HG02852 (cell line): ENCODE measurements around the gene PBX4.

ENCODE experiments used
- ATAC-seq: cut with Tn5 transposase; IDR thresholded peaks from one replicate; pipeline ENCODE4 v1.9.1; 2021; ENCODE audit warnings: mild to moderate bottlenecking, moderate library complexity; ENCODE audit not compliant: unreplicated experiment

The PBX4 gene

GRCh38 chr19:19527674-19528625 lies 90.5 kb downstream of the PBX4 start:
- ATAC-seq, result no peak

GRCh38 chr19:19527371-19527656 lies 91.2 kb downstream of the PBX4 start:
- ATAC-seq, result no peak

GRCh38 chr19:19526581-19527370 lies 91.7 kb downstream of the PBX4 start:
- no peak for ATAC-seq

GRCh38 chr19:19525611-19526380 lies 92.7 kb downstream of the PBX4 start:
- ATAC-seq, result no peak

- no peak for ATAC-seq
Measured at GRCh38 chr19:19524053-19524452, 94.4 kb downstream of the PBX4 start.

- no peak for ATAC-seq
Measured at GRCh38 chr19:19523177-19523576, 95.3 kb downstream of the PBX4 start.

- no peak for ATAC-seq
Measured at GRCh38 chr19:19520989-19521388, 97.5 kb downstream of the PBX4 start.

- no peak for ATAC-seq
Measured at GRCh38 chr19:19517235-19517619, 101.3 kb downstream of the PBX4 start.

- ATAC-seq, result peak; percentile 89
Measured at GRCh38 chr19:19515642-19516519, 102.6 kb downstream of the PBX4 start, which contains the start of gene NDUFA13. NDUFA13 (plus strand) TSS chr19:19516225; CDS start chr19:19516239, 14 bp downstream.

GRCh38 chr19:19514881-19515641 lies 103.4 kb downstream of the PBX4 start, which contains the start of gene TSSK6:
TSSK6 (minus strand) TSS chr19:19515548; CDS start chr19:19515427, 121 bp downstream.
- ATAC-seq, result no peak

GRCh38 chr19:19514215-19514657 lies 104.3 kb downstream of the PBX4 start:
- ATAC-seq, result no peak

GRCh38 chr19:19513682-19514081 lies 104.8 kb downstream of the PBX4 start:
- ATAC-seq, result no peak
